GM12873 (cell line): ENCODE results near the gene CACNA1B.
"Not testable (repeated sequence)": the region's sequence is repeated elsewhere in the genome, so short reads cannot be mapped to it uniquely, and the experiment has no call there.

ENCODE experiments used
- CTCF ChIP-seq: IDR thresholded peaks from 2 replicates; pipeline ENCODE4 v1.5.1; 2012; ENCODE audit warnings: low read depth, mild to moderate bottlenecking, moderate library complexity, low read length, control low read depth; ENCODE audit not compliant: insufficient read depth; ENCODE audit errors: missing control alignments

Gene CACNA1B

GRCh38 chr9:137877506-137878122 lies at the start of gene CACNA1B:
CACNA1B (plus strand) TSS chr9:137877782; CDS start chr9:137877934, 152 bp downstream.
- not testable (repeated sequence) for TF ChIP-seq CTCF

DNA sequence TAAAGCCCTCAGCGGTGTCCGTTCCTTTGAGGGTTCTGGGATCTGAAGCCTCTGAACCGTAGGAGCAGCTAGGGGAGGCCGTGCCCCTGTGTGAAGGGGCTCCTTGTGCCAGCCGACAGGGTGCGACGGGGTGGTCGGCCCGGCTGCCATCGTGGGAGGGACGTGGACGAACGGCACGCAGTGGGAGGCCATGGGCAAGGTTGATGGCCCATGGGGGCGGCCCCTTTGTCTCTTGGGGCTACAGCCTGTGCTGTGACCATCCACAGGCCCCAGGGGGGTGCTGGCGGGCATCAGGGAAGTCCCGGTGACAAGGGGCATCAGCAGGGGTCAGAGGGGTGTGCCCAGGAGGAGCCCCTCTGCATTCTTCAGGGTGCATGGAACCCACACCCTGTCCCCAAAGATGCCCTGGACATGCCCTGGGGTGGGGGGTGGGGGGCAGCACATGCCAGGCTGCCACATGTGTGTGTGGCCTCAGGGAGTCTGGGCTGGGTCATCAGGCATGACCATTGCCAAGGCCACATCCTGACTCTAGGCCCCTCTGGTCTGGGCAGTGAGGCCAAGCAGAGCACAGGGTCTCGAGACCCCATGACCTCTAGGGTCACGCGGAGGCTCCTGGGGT lies 49.6 kb upstream of the CACNA1B start:
- no peak for TF ChIP-seq CTCF

- no peak for TF ChIP-seq CTCF
Measured at GRCh38 chr9:137828527-137829259, 48.9 kb upstream of the CACNA1B start.

- no peak for TF ChIP-seq CTCF
Measured at GRCh38 chr9:137829260-137829996, 48.2 kb upstream of the CACNA1B start.

GRCh38 chr9:137832191-137832700 lies 45.3 kb upstream of the CACNA1B start:
- no peak for TF ChIP-seq CTCF

DNA sequence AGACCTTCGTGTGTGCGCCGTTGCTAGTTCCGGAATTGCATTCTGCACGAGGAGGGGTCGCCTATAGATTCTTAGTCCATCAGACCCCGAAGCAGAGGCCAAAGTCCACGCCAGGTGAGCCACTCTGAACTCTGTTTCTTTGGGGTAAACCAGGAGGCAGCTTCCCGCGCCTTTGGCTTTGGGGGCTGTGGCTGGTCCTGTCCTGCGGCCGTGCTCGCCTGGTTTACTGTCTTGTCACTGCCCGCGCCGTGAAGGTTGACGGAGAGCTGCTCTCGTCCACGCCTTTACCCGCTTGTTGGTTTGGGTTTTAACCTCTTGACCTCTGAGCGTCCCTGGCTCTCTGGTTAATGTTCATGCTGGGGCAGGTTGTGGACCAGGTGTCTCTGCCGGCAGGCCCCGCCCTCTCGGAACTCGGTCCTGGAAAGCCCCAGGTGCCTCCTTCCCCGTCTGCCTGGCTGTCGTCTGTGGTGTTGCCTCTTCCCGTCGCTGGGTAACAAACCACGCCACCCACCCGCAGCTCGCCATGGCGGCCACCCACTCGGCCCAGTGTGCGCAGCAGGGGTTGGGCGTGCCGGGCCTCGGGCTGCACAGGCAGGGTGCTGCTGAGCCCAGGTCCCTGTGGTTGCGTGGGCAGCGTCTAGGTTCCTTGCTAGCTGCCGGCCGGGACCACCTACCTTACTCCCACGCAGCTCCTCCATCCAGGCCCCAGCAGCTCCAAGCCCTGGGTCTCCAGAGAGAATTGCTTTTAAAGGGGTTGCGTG lies 44.6 kb upstream of the CACNA1B start:
- TF ChIP-seq CTCF = no peak
